Lower leg skin (tissue), 4 donors: ENCODE measurements around the gene D2HGDH. TPM values are rescaled to one million over a fixed set of nuclear protein-coding genes. Genes with fewer than 3 reads are reported as not detected.
A peak's percentile ranks its signal among the peaks of the same experiment; 100 is the strongest.

Experiments used
- DNase-seq, 2 donors: peaks; one replicate each; pipeline ENCODE4 v3.0.0-alpha.2; 2019; ENCODE audit warnings: low spot score in 2 of 2
- H3K4me3 ChIP-seq: fragments of 200-600 bp; sonication (generic); 2 replicates; pipeline ENCODE4 v1.5.1; 2017; ENCODE audit warnings: mild to moderate bottlenecking, low read depth; ENCODE audit not compliant: poor library complexity, severe bottlenecking
- POLR2A ChIP-seq, 2 donors: fragments of 450-650 bp; IDR thresholded peaks; one replicate each; pipeline ENCODE4 v1.6.1; 2016 to 2017; ENCODE audit warnings: antibody characterized with exemption in 2 of 2, mild to moderate bottlenecking in 1 of 2, moderate library complexity in 1 of 2
- WGBS, 2 donors: methylation state at CpG; one replicate each; pipeline ENCODE4 v1.1.5; 2018; 5-methylcytosine and 5-hydroxymethylcytosine counted together
- intact Hi-C: fragments of 100-400 bp; cut with DNase I; formaldehyde crosslinking; loops from one replicate; pipeline ENCODE4 v1.15.0; 2023; ENCODE audit warnings: low total_unique reads
- total RNA-seq, 4 donors: library from RNA; depleted of rRNA; stranded (reverse); fragments of >200 nt; gene quantifications; one replicate each; pipeline ENCODE4 v1.1.0, GENCODE V29; 2016
- TF ChIP-seq, protein P1 (sequence below), 3 donors: fragments of 450-650 bp; IDR thresholded peaks; one replicate each; pipeline ENCODE4 v1.5.1; 2016; ENCODE audit warnings: antibody characterized with exemption in 3 of 3, mild to moderate bottlenecking in 3 of 3, moderate library complexity in 2 of 3

D2HGDH gene
- total RNA-seq, 4 donors from 2014 or later: 34.8 to 65.1 (median 48.2) TPM

DNA sequence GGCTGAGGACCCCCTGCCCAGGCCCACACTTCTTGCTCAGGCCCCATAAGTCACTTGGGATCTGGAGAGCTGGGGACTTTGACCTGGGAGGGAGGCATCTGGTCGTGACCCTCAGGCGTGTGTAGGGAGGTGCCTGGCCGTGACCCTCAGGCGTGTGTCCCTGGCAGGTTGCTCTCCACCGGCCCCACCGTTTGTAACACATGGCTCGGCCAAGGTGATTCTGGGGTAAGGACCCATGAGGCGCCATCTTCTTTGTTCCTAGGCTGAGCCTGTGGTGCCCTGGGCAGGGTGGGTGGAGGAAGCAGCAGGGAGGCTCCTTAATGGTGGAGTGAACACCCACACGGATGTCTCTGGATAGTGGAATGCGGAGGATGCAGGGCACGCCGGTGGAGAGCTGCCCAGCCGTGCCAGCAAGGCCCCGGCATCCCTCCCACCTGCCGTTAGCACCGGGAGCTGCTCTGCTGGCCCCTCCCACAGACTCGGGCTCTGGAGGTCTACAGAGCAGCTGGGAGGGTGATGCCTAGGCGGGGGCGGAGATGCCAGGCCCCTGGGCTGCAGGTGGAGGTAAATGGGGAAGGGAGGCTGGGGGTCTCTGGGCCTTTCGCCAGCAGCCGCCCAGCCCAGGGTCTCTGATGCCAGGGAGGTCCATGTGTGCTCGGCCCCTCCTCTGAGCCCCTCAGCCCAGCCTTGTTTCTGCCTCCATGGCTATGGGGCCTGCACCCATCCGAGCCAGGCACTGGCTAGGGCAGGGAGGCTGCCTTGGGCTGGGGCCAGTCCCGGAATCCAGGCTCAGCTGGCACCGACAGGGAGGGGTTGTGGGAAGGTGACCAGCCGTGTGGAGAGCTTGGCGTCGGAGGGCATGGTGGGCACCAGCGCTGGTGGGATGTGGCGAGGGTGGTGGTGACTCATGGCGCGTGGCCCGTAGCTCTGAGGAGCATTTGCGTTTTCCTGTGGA is 41.1 kb downstream of the D2HGDH start:
- DNase-seq: peak in 1 of 2 donors; percentile 82
- intact Hi-C loops: no loop called here
- H3K4me3 ChIP-seq: no peak overlapping the region

GRCh38 chr2:241776336-241777169 is 42.1 kb downstream of the D2HGDH start, which contains the start of gene GAL3ST2:
GAL3ST2 (plus strand) TSS chr2:241776822; CDS start chr2:241776956, 134 bp downstream.
- 66 to 71% methylated on average over 25 to 26 of the region's 27 CpGs for WGBS, 2 donors
- TF ChIP-seq, protein P1, sequence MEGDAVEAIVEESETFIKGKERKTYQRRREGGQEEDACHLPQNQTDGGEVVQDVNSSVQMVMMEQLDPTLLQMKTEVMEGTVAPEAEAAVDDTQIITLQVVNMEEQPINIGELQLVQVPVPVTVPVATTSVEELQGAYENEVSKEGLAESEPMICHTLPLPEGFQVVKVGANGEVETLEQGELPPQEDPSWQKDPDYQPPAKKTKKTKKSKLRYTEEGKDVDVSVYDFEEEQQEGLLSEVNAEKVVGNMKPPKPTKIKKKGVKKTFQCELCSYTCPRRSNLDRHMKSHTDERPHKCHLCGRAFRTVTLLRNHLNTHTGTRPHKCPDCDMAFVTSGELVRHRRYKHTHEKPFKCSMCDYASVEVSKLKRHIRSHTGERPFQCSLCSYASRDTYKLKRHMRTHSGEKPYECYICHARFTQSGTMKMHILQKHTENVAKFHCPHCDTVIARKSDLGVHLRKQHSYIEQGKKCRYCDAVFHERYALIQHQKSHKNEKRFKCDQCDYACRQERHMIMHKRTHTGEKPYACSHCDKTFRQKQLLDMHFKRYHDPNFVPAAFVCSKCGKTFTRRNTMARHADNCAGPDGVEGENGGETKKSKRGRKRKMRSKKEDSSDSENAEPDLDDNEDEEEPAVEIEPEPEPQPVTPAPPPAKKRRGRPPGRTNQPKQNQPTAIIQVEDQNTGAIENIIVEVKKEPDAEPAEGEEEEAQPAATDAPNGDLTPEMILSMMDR (IDR thresholded peaks at IDR 0.05): no peak
- no peak for TF ChIP-seq POLR2A (IDR thresholded peaks at IDR 0.05)
- peak in 1 of 2 donors; percentile 74 for DNase-seq
- H3K4me3 ChIP-seq: no peak within 1 kb of the TSS
- intact Hi-C loops: no loop called here

More for the DNA sequence above, 41.1 kb downstream of the D2HGDH start:
- WGBS, 2 donors: 66 to 76% methylated on average over 28 to 32 of the region's 34 CpGs
- TF ChIP-seq, protein P1 (IDR thresholded peaks at IDR 0.05): no peak
- TF ChIP-seq POLR2A (IDR thresholded peaks at IDR 0.05): no peak

GRCh38 chr2:241777170-241777685 is 42.8 kb downstream of the D2HGDH start:
- 57 to 62% methylated on average over 17 to 22 of the region's 22 CpGs for whole genome bisulfite sequencing, 2 donors
- intact Hi-C loops: no loop called here
- no peak overlapping the region for H3K4me3 ChIP-seq
- TF ChIP-seq POLR2A (IDR thresholded peaks at IDR 0.05): no peak
- TF ChIP-seq, protein P1 (IDR thresholded peaks at IDR 0.05): no peak
- DNase-seq: peak in 1 of 2 donors; percentile 76

- intact Hi-C loops: no loop called here
- H3K4me3 ChIP-seq: no peak overlapping the region
- WGBS, 2 donors: 57 to 73% methylated on average over 10 to 18 of the region's 21 CpGs
- DNase-seq: peak in 1 of 2 donors; percentile 74
- no peak for TF ChIP-seq POLR2A (IDR thresholded peaks at IDR 0.05)
- TF ChIP-seq, protein P1 (IDR thresholded peaks at IDR 0.05): no peak
Measured at GRCh38 chr2:241777686-241778627, 43.5 kb downstream of the D2HGDH start.
